ENCODE results near the gene CRIM1. TPM values are rescaled to one million over a fixed set of nuclear protein-coding genes. Genes with fewer than 3 reads are reported as not detected.

CRIM1 gene
- total RNA-seq, 6 donors from 2014 or later = 74.7 to 128 (median 110) TPM

DNA sequence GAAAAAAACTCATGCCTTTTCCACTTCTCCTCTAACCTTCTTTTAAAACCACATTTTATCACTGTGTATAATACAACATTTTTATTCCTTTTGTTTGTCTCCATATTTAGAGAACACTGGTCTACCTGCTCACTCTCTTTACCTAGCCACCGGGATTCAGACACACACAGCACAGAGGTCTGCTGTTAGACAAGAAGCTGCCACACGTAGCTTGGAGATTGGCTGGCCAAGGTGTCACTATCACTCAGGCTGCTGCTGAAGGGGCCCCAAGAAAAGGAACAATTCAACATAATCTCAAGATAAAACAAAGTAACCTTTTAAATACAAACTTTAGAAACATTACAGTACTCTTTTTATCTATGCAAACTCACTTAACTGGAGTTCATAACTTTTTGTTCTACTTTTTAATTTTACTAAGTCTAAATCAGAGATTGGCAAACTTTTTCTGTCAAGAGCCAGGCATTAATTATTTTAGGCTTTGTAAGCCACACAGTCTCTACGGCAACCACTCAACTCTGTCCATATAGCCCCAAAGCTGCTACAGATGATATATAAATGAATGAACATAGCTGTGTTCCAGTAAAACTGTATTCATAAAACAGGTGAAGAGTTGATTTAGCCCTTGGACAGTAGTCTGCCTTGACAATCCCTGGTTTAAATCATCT is 216.6 kb downstream of the CRIM1 start:
- no peaks in the 10 kb centered on the region for H3K27me3 ChIP-seq
- no peaks in the 10 kb centered on the region for H3K9me3 ChIP-seq
- peaks cover 0 to 44% (median 2%) of the 10 kb centered on the region in 4 donors for H3K36me3 ChIP-seq
- no peak overlapping the region for H3K4me3 ChIP-seq
- DNase-seq (no peak), ATAC-seq (ENCODE audit: low FRiP score in 2 of 2) (no peak)
- peaks cover 0 to 16% (median 10%) of the 10 kb centered on the region in 4 donors for H3K4me1 ChIP-seq
- no peak overlapping the region for H3K27ac ChIP-seq
- TF ChIP-seq CTCF (IDR thresholded peaks at IDR 0.05) (no peak), POLR2AphosphoS5 (IDR thresholded peaks at IDR 0.05) (no peak), EP300 (IDR thresholded peaks at IDR 0.05) (no peak), POLR2A (IDR thresholded peaks at IDR 0.05) (no peak)
- WGBS, 2 donors = 62 to 94% methylated on average over 3 of the region's 3 CpGs

- Histone ChIP-seq H3K27ac (no peak overlapping the region), H3K27me3 (no peaks in the 10 kb centered on the region), H3K9me3 (no peaks in the 10 kb centered on the region), H3K36me3 (peaks cover 0 to 49% (median 2%) of the 10 kb centered on the region in 4 donors), H3K4me1 (peaks cover 0 to 16% (median 10%) of the 10 kb centered on the region in 4 donors), H3K4me3 (no peak overlapping the region)
- TF ChIP-seq EP300 (IDR thresholded peaks at IDR 0.05) (no peak), POLR2A (IDR thresholded peaks at IDR 0.05) (no peak), POLR2AphosphoS5 (IDR thresholded peaks at IDR 0.05) (no peak), CTCF (IDR thresholded peaks at IDR 0.05) (no peak)
- no peak for ATAC-seq (ENCODE audit: low FRiP score in 2 of 2)
- 87 to 91% methylated on average over 4 of the region's 4 CpGs for WGBS, 2 donors
- DNase-seq = no peak
Observed at GRCh38 chr2:36572719-36573059, 217.1 kb downstream of the CRIM1 start.

- peaks cover 2 to 54% (median 6%) of the 10 kb centered on the region in 4 donors for H3K36me3 ChIP-seq
- peaks cover 0 to 16% (median 12%) of the 10 kb centered on the region in 4 donors for H3K4me1 ChIP-seq
- H3K27ac ChIP-seq = no peak overlapping the region
- no peaks in the 10 kb centered on the region for H3K9me3 ChIP-seq
- H3K4me3 ChIP-seq = no peak overlapping the region
- ATAC-seq (ENCODE audit: low FRiP score in 2 of 2) = no peak
- TF ChIP-seq POLR2A (IDR thresholded peaks at IDR 0.05) (no peak), EP300 (IDR thresholded peaks at IDR 0.05) (no peak), POLR2AphosphoS5 (IDR thresholded peaks at IDR 0.05) (no peak), CTCF (IDR thresholded peaks at IDR 0.05) (no peak)
- no peak for DNase-seq
- H3K27me3 ChIP-seq = no peaks in the 10 kb centered on the region
- 70 to 71% methylated on average over 1 of the region's 1 CpG for WGBS, 2 donors
Observed at GRCh38 chr2:36573165-36573564, 217.6 kb downstream of the CRIM1 start.

DNA sequence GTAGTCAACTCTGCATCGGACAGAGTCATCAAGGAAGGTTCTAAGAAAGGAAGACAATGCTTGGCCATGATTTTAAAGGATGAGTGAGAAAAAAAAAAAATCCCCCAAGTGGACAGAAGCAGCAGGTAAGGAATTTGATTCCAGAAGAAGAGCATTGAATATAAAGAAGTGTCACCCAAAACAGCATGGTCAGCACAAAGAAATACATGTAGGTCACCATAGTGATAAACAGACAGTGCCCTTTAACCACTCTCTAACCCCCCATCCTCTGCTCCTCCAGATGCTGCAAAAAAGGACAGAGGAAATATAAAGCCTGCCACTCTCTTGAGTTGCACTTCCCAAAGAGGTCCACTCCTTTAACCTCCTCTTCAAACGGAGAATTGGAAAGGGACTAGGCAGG is 219.0 kb downstream of the CRIM1 start:
- ATAC-seq (ENCODE audit: low FRiP score in 2 of 2) (no peak), DNase-seq (no peak)
- no peaks in the 10 kb centered on the region for H3K9me3 ChIP-seq
- no peaks in the 10 kb centered on the region for H3K27me3 ChIP-seq
- no peak overlapping the region for H3K4me3 ChIP-seq
- H3K36me3 ChIP-seq = peaks cover 3 to 68% (median 13%) of the 10 kb centered on the region in 4 donors
- no peak overlapping the region for H3K27ac ChIP-seq
- TF ChIP-seq POLR2AphosphoS5 (IDR thresholded peaks at IDR 0.05) (no peak), CTCF (IDR thresholded peaks at IDR 0.05) (no peak)
- 86 to 93% methylated on average over 2 of the region's 2 CpGs for WGBS, 2 donors
- peaks cover 0 to 14% (median 6%) of the 10 kb centered on the region in 4 donors for H3K4me1 ChIP-seq

GRCh38 chr2:36577884-36578283 is 222.3 kb downstream of the CRIM1 start:
- no peaks in the 10 kb centered on the region for H3K27me3 ChIP-seq
- no peak for TF ChIP-seq CTCF (IDR thresholded peaks at IDR 0.05)
- TF ChIP-seq POLR2A (IDR thresholded peaks at IDR 0.05) = no peak
- TF ChIP-seq EP300 (IDR thresholded peaks at IDR 0.05) = no peak
- TF ChIP-seq POLR2AphosphoS5 (IDR thresholded peaks at IDR 0.05) = no peak
- 73 to 83% methylated on average over 2 of the region's 2 CpGs for WGBS, 2 donors
- H3K4me3 ChIP-seq = peak overlapping the region in 2 of 4 donors; percentile 17 to 24
- no peaks in the 10 kb centered on the region for H3K9me3 ChIP-seq
- H3K4me1 ChIP-seq = peaks cover 0 to 16% (median 9%) of the 10 kb centered on the region in 4 donors
- H3K27ac ChIP-seq = peak overlapping the region in 3 of 4 donors; percentile 28 to 55 (median 37)
- DNase-seq (no peak), ATAC-seq (ENCODE audit: low FRiP score in 2 of 2) (no peak)
- peaks cover 3 to 87% (median 29%) of the 10 kb centered on the region in 4 donors for H3K36me3 ChIP-seq

Measured in upper lobe of left lung (tissue), 6 donors.